Fibroblast of lung (primary cell): ENCODE results near the gene TBCB.

Source experiments
- CTCF ChIP-seq, 2 donors: IDR thresholded peaks in 1 of 2; conservative IDR thresholded peaks in 1 of 2; 1 replicate in 1 of 2; 2 replicates in 1 of 2; pipeline ENCODE4 v1.5.1; 2011 to 2012; ENCODE audit warnings: low read length in 2 of 2, control low read depth in 1 of 2, inconsistent platforms in 1 of 2, low read depth in 1 of 2, mild to moderate bottlenecking in 1 of 2
- EZH2 ChIP-seq: IDR thresholded peaks from 2 replicates; pipeline ENCODE4 v1.5.1; 2012; ENCODE audit warnings: low read length, control low read depth, mild to moderate bottlenecking; ENCODE audit errors: missing control alignments

- TF ChIP-seq CTCF (conservative IDR thresholded peaks at IDR 0.05 in 1 of 2, IDR thresholded peaks at IDR 0.05 in 1 of 2; ENCODE audit: low read depth in 1 of 2, low read length in 2 of 2), result no peak
- TF ChIP-seq EZH2, result no peak
Measured at GRCh38 chr19:36142046-36142445, 26.8 kb downstream of the TBCB start.
